Large intestine (tissue), 3 donors: ENCODE measurements around the gene WSCD1. TPM values are rescaled to one million over a fixed set of nuclear protein-coding genes. Genes with fewer than 3 reads are reported as not detected.

Source experiments
- DNase-seq, 2 donors: peaks; one replicate each; pipeline versions ENCODE4 v3.0.0 to v3.0.0-alpha.2; 2013
- H3K27ac ChIP-seq: one replicate; pipeline ENCODE4 v1.5.1; 2013; ENCODE audit warnings: low read length
- H3K27me3 ChIP-seq: 2 replicates; pipeline ENCODE4 v1.6.1; 2013; ENCODE audit warnings: low read length; ENCODE audit not compliant: control insufficient read depth, insufficient read depth
- H3K36me3 ChIP-seq: 2 replicates; pipeline ENCODE4 v1.6.1; 2013; ENCODE audit warnings: low read length; ENCODE audit not compliant: control insufficient read depth, insufficient read depth
- H3K4me1 ChIP-seq: one replicate; pipeline ENCODE4 v1.6.1; 2013; ENCODE audit warnings: low read length; ENCODE audit not compliant: control insufficient read depth, insufficient read depth
- H3K4me3 ChIP-seq: one replicate; pipeline ENCODE4 v1.5.1; 2013; ENCODE audit warnings: low read length
- H3K9me3 ChIP-seq: one replicate; pipeline ENCODE4 v1.6.1; 2013; ENCODE audit warnings: mild to moderate bottlenecking, low read depth, low read length, moderate library complexity; ENCODE audit not compliant: control insufficient read depth
- WGBS: methylation state at CpG from one replicate; pipeline ENCODE4 v1.1.5; 2013; ENCODE audit warnings: low lambda C conversion rate; ENCODE audit not compliant: insufficient coverage; 5-methylcytosine and 5-hydroxymethylcytosine counted together
- polyA plus RNA-seq: library from polyadenylated mRNA; unstranded; fragments of 120-200 nt; gene quantifications from one replicate; pipeline ENCODE4 v1.2.1, GENCODE V29; 2013

The WSCD1 gene
- polyA plus RNA-seq, 1 donor: 1.9 TPM

- no CpG with 5 or more reads among the region's 1 CpG for WGBS
- H3K4me1 ChIP-seq: no peaks in the 10 kb centered on the region
- DNase-seq: no peak
- no peaks in the 10 kb centered on the region for H3K36me3 ChIP-seq
- no peaks in the 10 kb centered on the region for H3K27me3 ChIP-seq
- H3K9me3 ChIP-seq: no peaks in the 10 kb centered on the region
- no peak overlapping the region for H3K4me3 ChIP-seq
- H3K27ac ChIP-seq: no peak overlapping the region
Observed at GRCh38 chr17:6126768-6127167, 56.6 kb downstream of the WSCD1 start.

- WGBS: no CpG with 5 or more reads among the region's 2 CpGs
- H3K4me3 ChIP-seq: no peak overlapping the region
- no peaks in the 10 kb centered on the region for H3K9me3 ChIP-seq
- H3K27ac ChIP-seq: no peak overlapping the region
- no peaks in the 10 kb centered on the region for H3K36me3 ChIP-seq
- no peaks in the 10 kb centered on the region for H3K4me1 ChIP-seq
- no peak for DNase-seq
- H3K27me3 ChIP-seq: peaks cover 3% of the 10 kb centered on the region
Observed at GRCh38 chr17:6134721-6135120, 64.5 kb downstream of the WSCD1 start.

GRCh38 chr17:6135236-6135635, 65.1 kb downstream of the WSCD1 start:
- Histone ChIP-seq H3K9me3 (no peaks in the 10 kb centered on the region), H3K4me3 (no peak overlapping the region), H3K27me3 (peaks cover 6% of the 10 kb centered on the region), H3K4me1 (no peaks in the 10 kb centered on the region), H3K36me3 (no peaks in the 10 kb centered on the region), H3K27ac (no peak overlapping the region)
- no CpG with 5 or more reads among the region's 5 CpGs for WGBS
- DNase-seq: no peak

- peaks cover 6% of the 10 kb centered on the region for H3K27me3 ChIP-seq
- DNase-seq: no peak
- H3K36me3 ChIP-seq: no peaks in the 10 kb centered on the region
- no peak overlapping the region for H3K4me3 ChIP-seq
- no peaks in the 10 kb centered on the region for H3K9me3 ChIP-seq
- H3K4me1 ChIP-seq: no peaks in the 10 kb centered on the region
- WGBS: 86% methylated on average over 1 of the region's 8 CpGs
- no peak overlapping the region for H3K27ac ChIP-seq
Observed at GRCh38 chr17:6135996-6136395, 65.8 kb downstream of the WSCD1 start.

- DNase-seq: no peak
- no peak overlapping the region for H3K4me3 ChIP-seq
- peaks cover 6% of the 10 kb centered on the region for H3K27me3 ChIP-seq
- no CpG with 5 or more reads among the region's 11 CpGs for WGBS
- no peaks in the 10 kb centered on the region for H3K4me1 ChIP-seq
- no peaks in the 10 kb centered on the region for H3K9me3 ChIP-seq
- H3K27ac ChIP-seq: no peak overlapping the region
- H3K36me3 ChIP-seq: no peaks in the 10 kb centered on the region
Observed at GRCh38 chr17:6137716-6138502, 67.7 kb downstream of the WSCD1 start.

- no peak for DNase-seq
- Histone ChIP-seq H3K4me1 (no peaks in the 10 kb centered on the region), H3K27me3 (peaks cover 6% of the 10 kb centered on the region), H3K27ac (no peak overlapping the region), H3K36me3 (no peaks in the 10 kb centered on the region), H3K4me3 (no peak overlapping the region), H3K9me3 (no peaks in the 10 kb centered on the region)
- WGBS: 57% methylated on average over 1 of the region's 3 CpGs
Observed at GRCh38 chr17:6138761-6139446, 68.7 kb downstream of the WSCD1 start.

- Histone ChIP-seq H3K9me3 (no peaks in the 10 kb centered on the region), H3K27me3 (peaks cover 6% of the 10 kb centered on the region), H3K4me3 (no peak overlapping the region), H3K27ac (no peak overlapping the region), H3K36me3 (no peaks in the 10 kb centered on the region), H3K4me1 (no peaks in the 10 kb centered on the region)
- DNase-seq: no peak
- 85% methylated on average over 5 of the region's 8 CpGs for WGBS
Observed at GRCh38 chr17:6139447-6139832, 69.3 kb downstream of the WSCD1 start.

- H3K27me3 ChIP-seq: peaks cover 6% of the 10 kb centered on the region
- H3K36me3 ChIP-seq: no peaks in the 10 kb centered on the region
- no peaks in the 10 kb centered on the region for H3K9me3 ChIP-seq
- H3K27ac ChIP-seq: no peak overlapping the region
- no peak for DNase-seq
- H3K4me3 ChIP-seq: no peak overlapping the region
- WGBS: 8% methylated on average over 2 of the region's 2 CpGs
- no peaks in the 10 kb centered on the region for H3K4me1 ChIP-seq
Observed at GRCh38 chr17:6140188-6140587, 70.0 kb downstream of the WSCD1 start.

GRCh38 chr17:6140728-6141330, 70.7 kb downstream of the WSCD1 start:
- Histone ChIP-seq H3K9me3 (no peaks in the 10 kb centered on the region), H3K4me1 (no peaks in the 10 kb centered on the region), H3K27ac (no peak overlapping the region), H3K36me3 (no peaks in the 10 kb centered on the region), H3K27me3 (peaks cover 6% of the 10 kb centered on the region), H3K4me3 (no peak overlapping the region)
- WGBS: 89% methylated on average over 3 of the region's 8 CpGs
- DNase-seq: no peak

GRCh38 chr17:6142701-6143100, 72.5 kb downstream of the WSCD1 start:
- Histone ChIP-seq H3K27ac (no peak overlapping the region), H3K4me1 (no peaks in the 10 kb centered on the region), H3K36me3 (no peaks in the 10 kb centered on the region), H3K4me3 (no peak overlapping the region), H3K27me3 (peaks cover 3% of the 10 kb centered on the region), H3K9me3 (no peaks in the 10 kb centered on the region)
- DNase-seq: no peak
- WGBS: no CpG with 5 or more reads among the region's 6 CpGs
